Right renal cortex interstitium (tissue), 3 donors: ENCODE results near the gene DMTF1. TPM values are rescaled to one million over a fixed set of nuclear protein-coding genes. Genes with fewer than 3 reads are reported as not detected.
"Not testable (repeated sequence)": the region's sequence is repeated elsewhere in the genome, so short reads cannot be mapped to it uniquely, and the experiment has no call there.

Experiments
- DNase-seq, 3 donors: peaks; one replicate each; pipeline ENCODE4 v3.0.0-alpha.2; 2013; ENCODE audit warnings: low read depth in 3 of 3, low spot score in 2 of 3
- polyA plus RNA-seq, 3 donors: library from polyadenylated mRNA; unstranded; fragments of 120-200 nt; gene quantifications; one replicate each; pipeline ENCODE4 v1.2.1, GENCODE V29; 2013; ENCODE audit not compliant: insufficient read length in 3 of 3

Gene DMTF1
- polyA plus RNA-seq, 3 donors, result 144 to 164 (median 151) TPM

- no peak for DNase-seq
These were observed 40.7 kb downstream of the DMTF1 start for GRCh38 chr7:87192784-87193487.

DNA sequence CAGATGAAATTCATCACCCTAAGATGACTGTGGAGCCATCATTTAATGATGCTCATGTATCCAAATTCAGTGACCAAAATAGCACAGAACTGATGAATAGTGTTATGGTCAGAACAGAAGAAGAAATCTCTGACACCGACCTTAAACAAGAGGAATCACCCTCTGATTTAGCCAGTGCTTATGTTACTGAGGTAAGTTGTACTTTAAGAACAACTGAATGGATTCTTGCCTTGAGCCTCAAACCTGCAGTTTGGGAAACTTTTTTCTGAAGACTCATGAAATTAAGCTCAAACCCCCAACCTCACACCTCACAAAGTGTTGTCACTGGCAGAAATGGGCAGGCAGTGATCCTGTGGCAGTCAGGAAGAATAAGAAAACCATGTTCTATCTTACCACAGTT lies 41.7 kb downstream of the DMTF1 start:
- DNase-seq, result no peak

DNA sequence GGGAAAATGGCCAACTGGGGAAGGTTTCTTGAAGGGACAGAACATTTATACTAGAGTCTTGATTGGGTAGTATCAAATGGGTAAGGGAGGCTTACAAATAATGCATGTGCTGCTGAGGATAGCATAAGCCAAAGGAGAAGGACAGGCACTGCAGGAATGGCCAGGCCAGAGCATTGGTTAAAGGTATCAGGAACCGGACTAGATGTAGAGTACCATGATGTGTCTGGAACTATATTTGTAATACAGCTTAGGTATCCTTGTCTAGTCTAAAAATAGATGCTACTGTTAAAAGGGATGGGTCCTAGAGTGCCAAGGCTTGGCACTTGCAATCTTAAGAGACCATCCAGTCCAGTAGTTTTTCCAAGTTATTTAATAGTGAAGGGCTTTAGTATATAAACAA lies 47.0 kb downstream of the DMTF1 start:
- DNase-seq, result no peak

GRCh38 chr7:87199700-87200450 lies 47.6 kb downstream of the DMTF1 start:
- no peak for DNase-seq

GRCh38 chr7:87202208-87202607 lies 50.0 kb downstream of the DMTF1 start:
- no peak for DNase-seq

GRCh38 chr7:87202705-87203104 lies 50.5 kb downstream of the DMTF1 start:
- no peak for DNase-seq

DNA sequence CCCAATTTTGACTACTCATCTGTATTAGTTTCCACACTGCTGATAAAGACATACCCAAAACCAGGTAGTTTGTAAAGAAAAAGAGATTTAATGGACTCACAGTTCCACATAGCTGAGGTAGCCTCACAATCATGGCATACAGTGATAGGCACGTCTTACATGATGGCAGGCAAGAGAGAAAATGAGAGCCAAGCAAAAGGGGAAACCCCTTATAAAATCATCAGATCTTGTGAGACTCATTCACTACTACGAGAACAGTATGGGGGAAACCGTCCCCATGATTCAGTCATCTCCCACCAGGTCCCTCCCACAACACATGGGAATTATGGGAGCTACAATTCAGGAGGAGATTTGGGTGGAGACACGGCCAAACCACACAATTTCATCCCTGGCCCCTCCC lies 51.7 kb downstream of the DMTF1 start:
- not testable (repeated sequence) for DNase-seq

GRCh38 chr7:87204933-87205332 lies 52.7 kb downstream of the DMTF1 start:
- DNase-seq, result no peak

DNA sequence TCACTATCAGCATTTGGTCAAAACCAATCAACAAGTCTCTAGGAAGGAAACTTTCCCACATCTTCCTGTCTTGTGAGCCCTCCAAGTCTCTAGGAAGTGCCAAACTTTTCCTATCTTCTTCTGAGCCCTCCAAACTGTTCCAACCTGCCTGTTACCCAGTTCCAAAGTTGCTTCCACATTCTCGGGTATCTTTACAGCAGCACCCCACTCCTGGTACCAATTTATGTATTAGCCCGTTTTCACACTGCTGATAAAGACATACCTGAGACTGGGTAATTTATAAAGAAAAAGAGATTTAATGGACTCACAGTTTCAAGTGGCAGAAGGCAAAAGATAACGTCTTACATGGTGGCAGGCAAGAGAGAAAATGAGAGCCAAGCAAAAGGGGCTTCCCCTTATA lies 53.4 kb downstream of the DMTF1 start:
- DNase-seq, result not testable (repeated sequence)

GRCh38 chr7:87206361-87206760 lies 54.1 kb downstream of the DMTF1 start:
- DNase-seq, result no peak

DNA sequence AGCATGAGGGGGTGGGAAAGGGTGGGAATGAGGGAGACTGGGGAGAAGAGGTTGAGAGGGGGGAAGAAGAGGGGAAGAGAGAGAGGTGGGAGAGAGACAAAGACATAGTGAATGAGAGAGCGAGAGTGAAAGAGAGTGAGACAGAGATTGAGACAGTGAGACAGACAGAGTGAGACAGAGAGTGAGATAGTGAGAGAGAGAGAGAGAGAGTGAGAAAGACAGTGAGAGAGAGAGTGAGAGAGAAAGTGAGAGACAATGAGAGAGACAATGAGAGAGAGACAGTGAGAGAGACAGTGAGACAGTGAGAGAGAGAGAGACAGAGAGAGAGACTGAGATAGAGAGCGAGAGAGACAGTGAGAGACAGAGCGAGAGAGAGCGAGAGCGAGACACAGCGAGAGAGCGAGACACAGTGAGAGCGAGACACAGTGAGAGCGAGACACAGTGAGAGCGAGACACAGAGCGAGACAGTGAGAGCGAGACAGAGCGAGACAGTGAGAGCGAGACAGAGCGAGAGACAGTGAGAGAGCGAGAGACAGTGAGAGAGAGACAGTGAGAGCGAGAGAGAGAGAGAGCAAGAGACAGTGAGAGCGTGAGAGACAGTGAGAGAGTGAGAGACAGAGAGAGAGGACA lies 57.2 kb downstream of the DMTF1 start:
- DNase-seq, result no peak

GRCh38 chr7:87210506-87210905 lies 58.3 kb downstream of the DMTF1 start:
- no peak for DNase-seq

DNA sequence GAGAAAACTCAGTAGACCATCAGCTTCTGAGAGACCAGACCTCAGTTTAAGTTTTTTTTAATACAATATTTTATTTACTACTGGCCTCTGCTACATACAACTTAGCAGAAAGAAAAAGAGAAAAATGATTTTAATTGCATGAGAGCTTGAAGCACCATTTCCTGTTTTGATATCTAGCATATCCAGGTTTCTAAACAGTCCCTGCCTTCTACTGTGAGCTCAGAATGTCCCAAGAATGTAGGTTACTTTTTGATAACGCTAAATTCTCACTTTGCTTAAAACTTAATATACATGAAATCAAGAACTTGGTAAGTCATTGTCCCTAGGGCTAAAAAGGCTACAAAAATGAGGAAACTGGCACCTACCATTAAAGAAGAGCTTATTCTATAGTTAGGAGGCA lies 60.2 kb downstream of the DMTF1 start:
- DNase-seq, result no peak

DNA sequence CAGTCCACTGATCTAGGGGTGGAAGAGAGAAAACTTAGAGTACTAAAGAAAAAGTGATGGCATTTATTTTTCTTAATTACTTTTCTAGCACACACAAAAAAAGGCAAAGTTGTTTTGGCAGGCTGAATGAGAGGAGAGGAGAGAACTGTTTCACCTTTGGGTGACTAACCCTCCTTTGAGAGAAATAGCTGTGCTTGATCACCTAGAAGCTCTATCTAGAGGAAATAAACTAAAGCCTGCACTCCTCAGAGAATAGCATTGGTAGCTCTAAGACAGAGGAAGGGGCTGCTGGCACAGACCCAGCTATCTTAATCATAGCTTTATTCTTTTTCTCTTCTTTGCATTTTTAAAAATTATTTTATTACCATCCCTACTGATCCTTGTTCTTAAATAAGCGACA lies 61.0 kb downstream of the DMTF1 start:
- DNase-seq, result no peak

DNA sequence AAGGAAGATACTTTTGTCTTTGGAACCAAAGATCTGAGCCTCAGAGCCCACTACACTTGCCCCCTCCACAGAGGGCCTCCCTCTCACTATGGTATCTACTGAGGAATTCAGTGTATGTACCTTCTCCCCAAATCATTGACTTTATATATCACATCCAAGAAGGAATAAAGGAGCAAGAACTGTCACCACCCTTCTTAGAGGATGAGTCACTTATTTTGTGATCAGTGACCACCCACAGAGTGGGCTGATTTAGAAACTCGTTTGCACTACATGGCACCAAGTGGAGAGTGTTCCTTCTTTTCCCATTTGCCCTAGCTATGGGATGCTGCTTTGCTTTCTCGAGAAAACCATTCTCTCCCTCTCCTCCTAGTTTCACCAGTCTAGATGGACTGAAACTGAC lies 61.6 kb downstream of the DMTF1 start:
- DNase-seq, result no peak

DNA sequence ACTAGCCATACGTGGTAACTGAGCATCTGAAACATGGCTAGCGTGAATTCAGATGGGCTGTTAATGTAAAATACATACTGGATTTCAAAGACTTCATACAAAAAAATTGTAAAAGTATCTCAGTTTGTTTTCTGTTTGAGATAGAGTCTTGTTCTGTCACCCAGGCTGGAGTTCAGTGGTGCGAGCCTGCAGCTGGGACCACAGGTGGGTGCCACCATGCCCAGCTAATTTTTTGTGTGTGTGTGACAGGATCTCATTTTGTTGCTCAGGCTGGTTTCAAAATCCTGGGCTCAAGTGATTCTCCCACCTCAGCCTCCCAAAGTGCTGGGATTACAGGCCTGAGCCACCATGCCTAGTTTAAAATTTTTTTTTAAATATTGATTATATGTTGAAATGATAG lies 62.8 kb downstream of the DMTF1 start:
- no peak for DNase-seq

- DNase-seq, result peak in 1 of 3 donors; percentile 13
These were observed 64.7 kb downstream of the DMTF1 start for GRCh38 chr7:87216701-87217508.

DNA sequence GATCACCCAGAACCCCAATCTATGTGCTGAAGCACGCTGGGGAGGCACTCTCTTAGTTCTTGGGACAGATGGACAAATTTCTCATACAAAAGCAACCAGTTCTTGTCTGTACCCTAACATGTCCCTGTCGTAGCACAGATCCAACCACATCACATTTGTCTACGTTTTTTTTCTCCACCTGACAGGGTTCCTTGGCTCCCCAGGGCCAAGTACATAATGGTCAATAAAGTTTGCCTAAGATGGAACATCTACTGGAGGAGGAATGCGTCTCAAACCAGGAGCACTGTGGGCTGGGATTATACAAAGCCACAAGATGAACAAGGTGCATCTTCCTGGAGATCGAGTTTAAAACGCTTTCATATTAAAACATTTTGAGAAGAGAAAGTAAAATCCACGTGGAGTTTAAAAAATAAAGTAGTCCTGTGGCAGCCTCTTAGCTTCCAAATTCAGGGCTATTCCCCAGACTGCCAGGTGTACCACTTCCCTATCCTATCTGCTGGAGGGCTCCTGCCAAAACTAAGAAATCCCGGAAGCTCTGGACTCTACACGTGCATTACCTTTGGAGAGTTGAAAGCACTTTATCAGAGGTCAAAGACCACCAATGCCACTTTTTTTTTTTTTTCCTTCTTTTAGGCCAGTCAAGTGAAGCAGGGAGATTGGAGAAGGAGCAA lies 65.9 kb downstream of the DMTF1 start:
- DNase-seq, result no peak

- DNase-seq, result peak in 2 of 3 donors; percentile 26 to 36
These were observed 66.7 kb downstream of the DMTF1 start for GRCh38 chr7:87218796-87219544.

DNA sequence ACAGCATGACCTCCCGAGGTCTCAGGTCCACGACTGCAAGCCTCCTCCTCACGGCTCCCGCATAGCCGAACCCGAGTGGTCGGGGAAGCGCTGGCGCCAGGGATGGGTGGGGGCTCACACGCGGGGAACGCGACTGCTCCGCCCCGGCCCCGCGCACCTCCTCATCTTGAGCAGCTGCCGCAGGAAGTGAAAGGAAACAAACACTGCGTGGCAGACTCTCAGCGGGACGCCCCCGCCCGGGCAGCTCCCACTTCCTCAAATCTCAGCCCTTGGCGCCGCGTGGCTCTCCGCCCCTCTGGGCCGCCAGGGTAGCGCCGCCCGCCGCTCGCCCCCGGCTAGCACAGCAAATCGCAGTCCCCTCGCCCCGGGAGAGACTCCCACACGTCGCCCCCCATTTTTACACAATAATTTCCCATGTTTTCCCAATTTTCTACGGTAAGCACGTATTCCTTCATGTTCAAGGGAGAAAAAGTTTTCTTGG lies 67.3 kb downstream of the DMTF1 start, which contains the start of gene TMEM243:
Gene TMEM243, minus strand, starts transcription at position 188 of the 481 bp plus-strand sequence. CDS start 229 bp downstream, outside the sequence.
- peak; percentile 16 to 32 (median 27) for DNase-seq
